GM18526 (cell line): ENCODE data around the gene INPPL1.

ENCODE experiments used
- POLR2A ChIP-seq: IDR thresholded peaks from 3 replicates; pipeline ENCODE4 v1.6.1; 2011; ENCODE audit not compliant: insufficient read length; ENCODE audit errors: extremely low read depth

Gene INPPL1

DNA sequence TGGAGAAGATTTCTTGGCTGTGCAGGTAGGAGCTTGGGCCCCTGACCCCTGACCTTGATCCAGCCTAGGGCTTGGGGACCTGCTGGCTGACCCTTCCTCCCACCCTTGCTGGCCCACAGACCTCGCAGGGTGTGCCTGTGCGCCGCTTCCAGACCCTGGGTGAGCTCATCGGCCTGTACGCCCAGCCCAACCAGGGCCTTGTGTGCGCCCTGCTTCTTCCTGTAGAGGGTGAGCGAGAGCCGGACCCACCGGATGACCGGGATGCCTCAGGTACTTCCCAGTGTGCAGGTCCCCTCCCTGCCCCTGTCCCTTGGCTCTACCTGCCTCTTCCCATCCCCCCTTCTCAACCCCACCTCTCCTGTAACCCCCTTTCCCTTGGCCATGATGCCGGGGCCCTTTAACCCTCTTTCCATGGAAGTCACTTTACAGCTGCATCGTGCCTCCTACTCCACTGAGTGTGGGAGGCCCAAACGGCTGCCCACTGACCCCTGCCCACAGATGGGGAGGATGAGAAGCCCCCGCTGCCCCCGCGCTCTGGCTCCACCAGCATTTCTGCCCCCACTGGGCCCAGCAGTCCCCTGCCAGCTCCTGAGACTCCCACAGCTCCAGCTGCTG, 3.8 kb downstream of the INPPL1 start:
- TF ChIP-seq POLR2A, result no peak

GRCh38 chr11:72228844-72229231, 4.3 kb downstream of the INPPL1 start:
- TF ChIP-seq POLR2A, result no peak

GRCh38 chr11:72229336-72229924, 4.9 kb downstream of the INPPL1 start:
- no peak for TF ChIP-seq POLR2A

DNA sequence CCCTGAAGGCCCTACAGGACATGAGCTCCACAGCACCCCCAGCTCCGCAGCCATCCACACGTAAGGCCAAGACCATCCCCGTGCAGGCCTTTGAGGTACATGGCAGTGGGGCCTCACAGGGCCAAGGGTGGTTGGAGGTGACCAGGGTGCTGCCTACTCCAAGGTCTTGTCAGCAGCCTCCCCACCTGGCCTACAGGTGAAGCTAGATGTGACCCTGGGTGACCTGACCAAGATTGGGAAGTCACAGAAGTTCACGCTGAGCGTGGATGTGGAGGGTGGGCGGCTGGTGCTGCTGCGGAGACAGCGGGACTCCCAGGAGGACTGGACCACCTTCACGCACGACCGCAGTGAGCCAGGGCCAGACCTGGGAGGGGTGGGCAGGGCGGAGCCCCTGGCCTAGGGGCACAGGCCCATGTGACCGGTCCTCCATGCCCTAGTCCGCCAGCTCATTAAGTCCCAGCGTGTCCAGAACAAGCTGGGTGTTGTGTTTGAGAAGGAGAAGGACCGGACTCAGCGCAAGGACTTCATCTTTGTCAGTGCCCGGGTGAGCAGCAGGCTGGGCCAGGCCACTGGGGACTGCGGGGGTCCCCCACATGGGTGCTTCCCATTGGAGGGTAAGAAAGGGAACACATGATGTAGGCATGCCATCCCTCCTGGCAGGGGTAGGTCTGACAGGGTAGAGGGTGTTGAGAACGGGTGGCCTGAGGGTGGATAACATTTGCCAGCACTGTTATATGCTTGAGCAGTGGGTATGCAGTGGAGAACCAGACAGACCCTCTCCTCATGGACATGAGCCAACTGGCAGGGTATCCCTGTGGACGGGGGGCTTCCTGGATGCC, 5.6 kb downstream of the INPPL1 start:
- TF ChIP-seq POLR2A, result no peak

- TF ChIP-seq POLR2A, result no peak
Measured at GRCh38 chr11:72230764-72231365, 6.3 kb downstream of the INPPL1 start.

- no peak for TF ChIP-seq POLR2A
Measured at GRCh38 chr11:72231396-72232259, 7.1 kb downstream of the INPPL1 start.

- TF ChIP-seq POLR2A, result no peak
Measured at GRCh38 chr11:72232260-72233055, 7.9 kb downstream of the INPPL1 start.

- no peak for TF ChIP-seq POLR2A
Measured at GRCh38 chr11:72233056-72233772, 8.6 kb downstream of the INPPL1 start.

DNA sequence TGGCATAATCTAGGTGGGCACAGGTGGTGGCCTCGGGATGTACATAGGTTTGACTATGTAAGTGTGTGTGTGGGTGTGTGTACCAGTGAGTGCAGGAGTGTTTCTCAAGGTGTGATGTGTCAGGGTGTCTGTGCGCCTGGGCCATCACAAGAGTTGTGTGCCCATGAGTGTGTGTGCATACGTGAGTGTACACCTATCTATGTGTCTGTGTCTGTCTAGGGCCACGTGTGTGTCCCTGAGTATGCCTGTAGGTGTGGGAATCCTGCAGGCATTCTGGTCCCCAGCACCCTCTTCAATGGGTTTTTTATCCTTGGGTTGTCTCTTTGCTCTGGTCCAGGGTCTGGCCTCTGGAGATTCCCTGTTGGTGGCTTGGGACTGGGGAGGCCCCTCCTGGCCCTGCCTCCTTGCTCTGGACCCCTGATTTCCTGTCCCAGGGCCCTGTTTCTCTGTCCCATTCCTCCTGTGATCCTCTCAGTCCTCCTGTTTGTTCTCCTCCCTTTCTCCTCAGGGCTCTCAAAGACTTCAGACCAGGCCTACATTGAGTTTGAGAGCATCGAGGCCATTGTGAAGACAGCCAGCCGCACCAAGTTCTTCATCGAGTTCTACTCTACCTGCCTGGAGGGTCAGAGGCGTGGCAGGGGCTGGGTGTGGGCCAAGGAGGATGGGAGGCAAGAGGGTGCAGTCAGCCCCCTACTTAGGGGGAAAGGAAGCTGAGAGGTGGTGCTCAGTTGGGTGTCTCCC, 9.4 kb downstream of the INPPL1 start:
- TF ChIP-seq POLR2A, result no peak

DNA sequence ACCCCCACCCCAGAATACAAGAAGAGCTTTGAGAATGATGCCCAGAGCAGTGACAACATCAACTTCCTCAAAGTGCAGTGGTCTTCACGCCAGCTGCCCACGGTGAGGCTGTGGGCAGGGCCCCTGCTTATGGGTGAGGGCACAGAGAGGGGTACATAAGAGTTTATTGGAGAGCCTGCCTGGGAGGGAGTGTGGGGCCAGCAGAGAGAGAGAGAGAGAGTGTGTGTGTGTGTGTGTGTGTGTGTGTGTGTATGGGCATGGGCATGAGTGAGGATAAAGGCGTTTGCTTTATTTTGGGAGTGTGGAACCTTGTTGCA, 9.9 kb downstream of the INPPL1 start:
- no peak for TF ChIP-seq POLR2A

- TF ChIP-seq POLR2A, result no peak
Measured at GRCh38 chr11:72234920-72235319, 10.4 kb downstream of the INPPL1 start.

- TF ChIP-seq POLR2A, result no peak
Measured at GRCh38 chr11:72235351-72236057, 10.9 kb downstream of the INPPL1 start.

DNA sequence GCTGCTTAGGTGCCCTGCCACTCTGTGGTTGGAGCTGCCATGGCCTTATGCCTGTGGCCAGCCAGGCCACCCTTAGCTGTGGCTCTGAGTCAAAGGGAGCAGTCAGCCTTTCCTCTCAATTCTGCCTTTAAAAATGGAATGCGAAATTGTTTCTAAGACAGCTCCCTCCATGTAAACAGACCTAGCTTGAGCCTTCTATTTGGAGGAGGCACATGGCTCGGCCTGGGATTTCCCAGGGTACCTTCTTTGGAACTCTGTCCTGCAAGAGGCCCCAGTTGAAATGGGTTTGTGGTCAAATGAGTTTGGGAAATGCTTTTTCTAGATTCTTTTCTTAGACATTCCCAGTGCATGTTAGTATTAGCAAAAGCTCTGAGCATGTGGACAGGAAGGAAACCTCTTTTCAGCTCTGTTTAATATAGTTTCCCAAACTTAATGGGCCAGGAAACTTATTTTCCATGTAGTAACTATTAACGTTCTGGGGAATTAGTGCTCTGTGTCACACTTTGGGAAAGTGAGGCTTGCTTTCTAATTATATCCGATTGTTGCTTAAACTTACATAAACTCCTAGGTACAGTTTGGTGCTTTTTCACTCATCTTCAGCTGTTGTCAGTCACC, 11.6 kb downstream of the INPPL1 start:
- TF ChIP-seq POLR2A, result no peak

DNA sequence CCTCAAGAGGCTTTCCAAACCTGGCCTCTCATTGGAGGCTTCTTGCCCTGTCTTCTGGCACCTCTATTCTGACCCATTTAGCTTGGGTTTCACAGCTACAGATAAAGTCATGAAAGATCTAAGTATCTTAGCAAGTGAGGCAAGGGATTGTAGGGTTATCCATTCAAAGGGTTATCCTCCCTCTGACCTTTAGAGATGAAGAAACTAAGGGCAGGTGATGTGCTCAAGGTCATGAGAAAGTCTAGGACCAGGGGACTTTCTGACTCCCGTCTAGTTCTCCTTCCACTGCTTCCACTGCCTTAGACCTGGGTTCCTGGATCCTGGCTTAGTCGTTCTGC, 12.2 kb downstream of the INPPL1 start:
- TF ChIP-seq POLR2A, result no peak
